ENCODE results near the gene PBRM1. TPM values are rescaled to one million over a fixed set of nuclear protein-coding genes. Genes with fewer than 3 reads are reported as not detected.

PBRM1 gene
- total RNA-seq, 1 experiment from 2014 or later: 74.2 TPM

DNA sequence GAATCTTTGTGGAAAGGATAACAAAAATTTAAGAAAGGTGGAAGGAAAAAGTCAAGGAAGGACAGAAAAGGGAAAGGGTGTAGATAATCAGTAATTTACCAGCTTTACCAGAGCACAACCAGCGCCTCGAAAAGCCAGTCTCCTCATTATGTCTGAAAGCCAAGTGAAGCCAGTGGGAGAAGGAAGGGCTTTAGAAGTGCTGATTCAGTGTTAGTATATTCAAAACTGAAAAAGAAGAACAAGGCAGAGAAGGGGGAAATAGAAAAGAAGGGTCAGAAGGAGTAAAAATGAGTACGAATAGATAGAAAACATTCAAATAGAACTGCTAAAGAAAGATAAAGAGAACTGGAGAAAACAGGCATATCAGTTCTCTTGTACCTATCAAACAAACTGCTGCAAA, 4.1 kb downstream of the PBRM1 start:
- no peak overlapping the region for H3T11ph ChIP-seq (ENCODE audit: low read length)
- H4K20me1 ChIP-seq (ENCODE audit: control insufficient read depth, insufficient read depth, insufficient read length): no peaks in the 10 kb centered on the region
- no peak overlapping the region for H3K18ac ChIP-seq (ENCODE audit: insufficient read length, low read depth, low read length)
- H2BK15ac ChIP-seq (ENCODE audit: low read depth, low read length): no peak overlapping the region
- no peak overlapping the region for H3K4me2 ChIP-seq (ENCODE audit: insufficient read depth, insufficient read length, low read length)
- peaks cover 26 to 51% (median 44%) of the 10 kb centered on the region in 3 experiments for H3K36me3 Mint-ChIP-seq (ENCODE audit: insufficient read depth in 1 of 3, low read depth in 3 of 3)
- no peak overlapping the region for H3K56ac ChIP-seq (ENCODE audit: insufficient read length, low read depth, low read length)
- H3K9ac ChIP-seq (ENCODE audit: extremely low read depth, insufficient read length, low read length): no peak overlapping the region
- peaks cover 10% of the 10 kb centered on the region; the same call in 1 of the 2 replicates for H3K79me2 ChIP-seq (ENCODE audit: insufficient read depth, low read length)
- no peak overlapping the region for H2BK120ac ChIP-seq (ENCODE audit: low read depth, low read length, poor library complexity, severe bottlenecking)
- H3K23ac ChIP-seq (ENCODE audit: insufficient read length, low read depth, low read length): no peak overlapping the region
- peak overlapping the region in 1 of 3 experiments; percentile 61; a peak in 3 of 7 replicates for H3K27ac Mint-ChIP-seq
- TF ChIP-seq, protein P1, sequence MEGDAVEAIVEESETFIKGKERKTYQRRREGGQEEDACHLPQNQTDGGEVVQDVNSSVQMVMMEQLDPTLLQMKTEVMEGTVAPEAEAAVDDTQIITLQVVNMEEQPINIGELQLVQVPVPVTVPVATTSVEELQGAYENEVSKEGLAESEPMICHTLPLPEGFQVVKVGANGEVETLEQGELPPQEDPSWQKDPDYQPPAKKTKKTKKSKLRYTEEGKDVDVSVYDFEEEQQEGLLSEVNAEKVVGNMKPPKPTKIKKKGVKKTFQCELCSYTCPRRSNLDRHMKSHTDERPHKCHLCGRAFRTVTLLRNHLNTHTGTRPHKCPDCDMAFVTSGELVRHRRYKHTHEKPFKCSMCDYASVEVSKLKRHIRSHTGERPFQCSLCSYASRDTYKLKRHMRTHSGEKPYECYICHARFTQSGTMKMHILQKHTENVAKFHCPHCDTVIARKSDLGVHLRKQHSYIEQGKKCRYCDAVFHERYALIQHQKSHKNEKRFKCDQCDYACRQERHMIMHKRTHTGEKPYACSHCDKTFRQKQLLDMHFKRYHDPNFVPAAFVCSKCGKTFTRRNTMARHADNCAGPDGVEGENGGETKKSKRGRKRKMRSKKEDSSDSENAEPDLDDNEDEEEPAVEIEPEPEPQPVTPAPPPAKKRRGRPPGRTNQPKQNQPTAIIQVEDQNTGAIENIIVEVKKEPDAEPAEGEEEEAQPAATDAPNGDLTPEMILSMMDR (conservative IDR thresholded peaks at IDR 0.05): no peak
- H3K4ac ChIP-seq (ENCODE audit: low read depth, low read length): no peak overlapping the region
- no peak overlapping the region for H2BK12ac ChIP-seq (ENCODE audit: insufficient read length, low read depth, low read length)
- no peak overlapping the region for H4K8ac ChIP-seq (replicated peaks; ENCODE audit: insufficient read length, low read depth, low read length)
- no peak overlapping the region for H2BK5ac ChIP-seq (ENCODE audit: insufficient read length, low read length)
- peaks cover 3% of the 10 kb centered on the region; the same call in 1 of the 2 replicates for H3K27me3 Mint-ChIP-seq (ENCODE audit: low read depth)
- no peak overlapping the region for H3K27ac ChIP-seq (ENCODE audit: insufficient read length, low read depth, low read length)
- no peak for DNase-seq
- no peak overlapping the region for H3K4me3 Mint-ChIP-seq
- H3K4me1 Mint-ChIP-seq: peaks cover 16 to 22% of the 10 kb centered on the region in 2 experiments
- H2AK5ac ChIP-seq (ENCODE audit: insufficient read length, low read length): no peak overlapping the region
- H4K91ac ChIP-seq (ENCODE audit: insufficient read length, low read depth, low read length): no peak overlapping the region
- H2BK20ac ChIP-seq (ENCODE audit: low read depth, low read length, poor library complexity, severe bottlenecking): no peak overlapping the region
- no peaks in the 10 kb centered on the region for H3K27me3 ChIP-seq (ENCODE audit: insufficient read depth, low read length)
- peaks cover under 1% of the 10 kb centered on the region for H3K23me2 ChIP-seq (ENCODE audit: insufficient read length, low read depth, low read length, poor library complexity, severe bottlenecking)
- H3K14ac ChIP-seq (ENCODE audit: insufficient read depth, low read length): no peak overlapping the region
- no peaks in the 10 kb centered on the region for H3K4me1 ChIP-seq (ENCODE audit: insufficient read depth, low read length)
- H3K9me3 Mint-ChIP-seq: no peaks in the 10 kb centered on the region
- no peak overlapping the region for H4K5ac ChIP-seq (ENCODE audit: insufficient read length, low read depth, low read length)
- H3K9me3 ChIP-seq (ENCODE audit: control insufficient read depth, low read depth, low read length): no peaks in the 10 kb centered on the region
- WGBS (ENCODE audit: extremely low coverage, insufficient read length, low lambda C conversion rate): no CpG with 5 or more reads among the region's 3 CpGs
- no peaks in the 10 kb centered on the region for H3K79me1 ChIP-seq (ENCODE audit: insufficient read depth, low read depth, low read length, poor library complexity, severe bottlenecking)
- H2AFZ ChIP-seq (ENCODE audit: low read length): no peak overlapping the region

Data from H9 (cell line).